ENCODE data around the gene THAP8. TPM values are rescaled to one million over a fixed set of nuclear protein-coding genes. Genes with fewer than 3 reads are reported as not detected.

THAP8 gene
- total RNA-seq, 3 donors from 2014 or later (not counting 1 experiment from before 2014, with no cell fraction given), result 1.8 to 3.2 (median 2.8) TPM

DNA sequence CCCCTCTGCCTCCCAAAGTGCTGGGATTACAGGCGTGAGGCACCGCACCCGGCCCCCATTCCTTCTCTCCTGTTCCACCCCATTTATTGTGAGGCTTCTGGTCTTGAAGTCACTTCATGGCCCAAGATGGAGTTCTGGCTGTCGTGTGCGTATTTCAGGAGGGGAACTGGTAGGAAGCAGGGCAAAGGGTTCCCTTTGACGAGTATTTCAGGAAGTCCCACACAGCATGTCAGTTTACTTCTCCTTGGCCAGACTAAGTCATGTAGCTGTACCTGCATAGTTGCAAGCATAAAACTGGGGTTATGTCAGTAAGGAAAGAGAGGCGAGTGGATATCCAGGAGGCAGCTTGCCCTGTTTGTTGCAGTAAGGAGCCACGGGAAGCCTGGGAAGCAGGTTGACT, 10.7 kb upstream of the THAP8 start:
- intact Hi-C loops (cut with micrococcal nuclease), result no loop called here
- no peaks in the 10 kb centered on the region for H3K27me3 ChIP-seq (ENCODE audit: control insufficient read depth, insufficient read depth, low read length)
- Mint-ChIP-seq H3K9me3 (no peaks in the 10 kb centered on the region), H3K27me3 (ENCODE audit: low read depth in 2 of 2) (no peaks in the 10 kb centered on the region), H3K4me3 (no peak overlapping the region), H3K27ac (no peak overlapping the region), H3K36me3 (no peaks in the 10 kb centered on the region), H3K4me1 (no peaks in the 10 kb centered on the region)
- H3K4me1 ChIP-seq (ENCODE audit: control insufficient read depth, insufficient read depth, low read length), result no peaks in the 10 kb centered on the region
- H3K4me3 ChIP-seq (ENCODE audit: low read length), result no peak overlapping the region
- no peak overlapping the region for H3K27ac ChIP-seq (ENCODE audit: low read length)
- TF ChIP-seq, protein P1, sequence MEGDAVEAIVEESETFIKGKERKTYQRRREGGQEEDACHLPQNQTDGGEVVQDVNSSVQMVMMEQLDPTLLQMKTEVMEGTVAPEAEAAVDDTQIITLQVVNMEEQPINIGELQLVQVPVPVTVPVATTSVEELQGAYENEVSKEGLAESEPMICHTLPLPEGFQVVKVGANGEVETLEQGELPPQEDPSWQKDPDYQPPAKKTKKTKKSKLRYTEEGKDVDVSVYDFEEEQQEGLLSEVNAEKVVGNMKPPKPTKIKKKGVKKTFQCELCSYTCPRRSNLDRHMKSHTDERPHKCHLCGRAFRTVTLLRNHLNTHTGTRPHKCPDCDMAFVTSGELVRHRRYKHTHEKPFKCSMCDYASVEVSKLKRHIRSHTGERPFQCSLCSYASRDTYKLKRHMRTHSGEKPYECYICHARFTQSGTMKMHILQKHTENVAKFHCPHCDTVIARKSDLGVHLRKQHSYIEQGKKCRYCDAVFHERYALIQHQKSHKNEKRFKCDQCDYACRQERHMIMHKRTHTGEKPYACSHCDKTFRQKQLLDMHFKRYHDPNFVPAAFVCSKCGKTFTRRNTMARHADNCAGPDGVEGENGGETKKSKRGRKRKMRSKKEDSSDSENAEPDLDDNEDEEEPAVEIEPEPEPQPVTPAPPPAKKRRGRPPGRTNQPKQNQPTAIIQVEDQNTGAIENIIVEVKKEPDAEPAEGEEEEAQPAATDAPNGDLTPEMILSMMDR (IDR thresholded peaks at IDR 0.05), result no peak
- no peaks in the 10 kb centered on the region for H3K36me3 ChIP-seq (ENCODE audit: control insufficient read depth, insufficient read depth, low read length)
- ATAC-seq, result no peak
- DNase-seq, result no peak
- 93% methylated on average over 8 of the region's 8 CpGs for WGBS (ENCODE audit: insufficient coverage)
- no peaks in the 10 kb centered on the region for H3K9me3 ChIP-seq (ENCODE audit: control insufficient read depth, insufficient read depth, low read length)

DNA sequence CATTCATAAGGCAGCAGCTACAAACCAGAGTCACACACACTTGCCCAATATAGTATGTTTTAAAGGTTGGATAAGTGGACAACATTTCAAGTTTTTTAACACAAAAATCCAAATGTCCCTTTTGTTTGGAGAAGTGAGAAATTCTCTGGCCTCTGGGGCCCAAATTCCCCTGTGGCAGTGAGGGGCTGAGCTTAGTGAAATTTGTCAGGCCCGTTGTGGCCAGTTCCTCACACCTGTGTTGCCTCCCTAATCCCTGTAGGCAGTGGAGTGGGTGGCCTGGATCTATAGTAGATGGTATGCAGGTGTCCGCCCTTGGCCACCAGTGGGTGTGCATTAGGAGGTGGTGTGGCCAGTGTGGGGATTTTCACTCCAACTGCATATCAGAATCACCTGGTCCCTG, 7.3 kb upstream of the THAP8 start:
- Mint-ChIP-seq H3K9me3 (no peaks in the 10 kb centered on the region), H3K4me1 (peaks cover 0 to under 1% of the 10 kb centered on the region in 2 donors), H3K4me3 (no peak overlapping the region), H3K27ac (no peak overlapping the region), H3K27me3 (ENCODE audit: low read depth in 2 of 2) (no peaks in the 10 kb centered on the region), H3K36me3 (no peaks in the 10 kb centered on the region)
- no peaks in the 10 kb centered on the region for H3K27me3 ChIP-seq (ENCODE audit: control insufficient read depth, insufficient read depth, low read length)
- H3K36me3 ChIP-seq (ENCODE audit: control insufficient read depth, insufficient read depth, low read length), result no peaks in the 10 kb centered on the region
- no peaks in the 10 kb centered on the region for H3K4me1 ChIP-seq (ENCODE audit: control insufficient read depth, insufficient read depth, low read length)
- no peak overlapping the region for H3K4me3 ChIP-seq (ENCODE audit: low read length)
- TF ChIP-seq, protein P1 (IDR thresholded peaks at IDR 0.05), result no peak
- no peaks in the 10 kb centered on the region for H3K9me3 ChIP-seq (ENCODE audit: control insufficient read depth, insufficient read depth, low read length)
- intact Hi-C loops (cut with micrococcal nuclease), result no loop called here
- DNase-seq (no peak), ATAC-seq (no peak)
- no peak overlapping the region for H3K27ac ChIP-seq (ENCODE audit: low read length)
- WGBS (ENCODE audit: insufficient coverage), result 84% methylated on average over 2 of the region's 2 CpGs

DNA sequence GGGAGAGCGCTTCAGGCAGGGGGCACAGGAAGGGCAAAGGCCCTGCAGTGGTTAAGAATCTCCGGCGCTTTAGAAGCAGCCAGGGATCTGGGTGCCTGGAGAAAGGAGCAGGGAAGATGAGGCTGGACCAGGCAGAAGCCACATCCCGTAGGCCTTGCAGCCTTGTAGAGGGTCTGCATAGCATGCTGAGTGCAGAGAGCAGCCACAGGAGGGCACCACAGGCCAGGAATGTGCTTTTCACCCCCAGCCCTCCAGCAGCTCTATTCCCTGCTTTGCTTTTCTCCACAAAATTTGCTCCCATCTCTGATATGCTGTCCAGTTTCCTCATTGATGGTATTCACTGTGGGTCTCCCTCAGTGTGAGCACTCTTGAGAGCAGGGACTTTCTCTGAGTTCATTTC, 6.3 kb upstream of the THAP8 start:
- Histone ChIP-seq H3K4me1 (ENCODE audit: control insufficient read depth, insufficient read depth, low read length) (peaks cover 2% of the 10 kb centered on the region), H3K36me3 (ENCODE audit: control insufficient read depth, insufficient read depth, low read length) (no peaks in the 10 kb centered on the region), H3K9me3 (ENCODE audit: control insufficient read depth, insufficient read depth, low read length) (no peaks in the 10 kb centered on the region), H3K27ac (ENCODE audit: low read length) (no peak overlapping the region), H3K27me3 (ENCODE audit: control insufficient read depth, insufficient read depth, low read length) (no peaks in the 10 kb centered on the region), H3K4me3 (ENCODE audit: low read length) (no peak overlapping the region)
- Mint-ChIP-seq H3K36me3 (no peaks in the 10 kb centered on the region), H3K4me1 (peaks cover 3 to 7% of the 10 kb centered on the region in 2 donors), H3K4me3 (no peak overlapping the region), H3K9me3 (no peaks in the 10 kb centered on the region), H3K27ac (no peak overlapping the region), H3K27me3 (ENCODE audit: low read depth in 2 of 2) (no peaks in the 10 kb centered on the region)
- TF ChIP-seq, protein P1 (IDR thresholded peaks at IDR 0.05), result no peak
- intact Hi-C loops (cut with micrococcal nuclease), result no loop called here
- ATAC-seq, result peak in 1 of 3 donors; percentile 46
- 94% methylated on average over 4 of the region's 4 CpGs for WGBS (ENCODE audit: insufficient coverage)
- DNase-seq, result peak in 1 of 2 donors; percentile 48

DNA sequence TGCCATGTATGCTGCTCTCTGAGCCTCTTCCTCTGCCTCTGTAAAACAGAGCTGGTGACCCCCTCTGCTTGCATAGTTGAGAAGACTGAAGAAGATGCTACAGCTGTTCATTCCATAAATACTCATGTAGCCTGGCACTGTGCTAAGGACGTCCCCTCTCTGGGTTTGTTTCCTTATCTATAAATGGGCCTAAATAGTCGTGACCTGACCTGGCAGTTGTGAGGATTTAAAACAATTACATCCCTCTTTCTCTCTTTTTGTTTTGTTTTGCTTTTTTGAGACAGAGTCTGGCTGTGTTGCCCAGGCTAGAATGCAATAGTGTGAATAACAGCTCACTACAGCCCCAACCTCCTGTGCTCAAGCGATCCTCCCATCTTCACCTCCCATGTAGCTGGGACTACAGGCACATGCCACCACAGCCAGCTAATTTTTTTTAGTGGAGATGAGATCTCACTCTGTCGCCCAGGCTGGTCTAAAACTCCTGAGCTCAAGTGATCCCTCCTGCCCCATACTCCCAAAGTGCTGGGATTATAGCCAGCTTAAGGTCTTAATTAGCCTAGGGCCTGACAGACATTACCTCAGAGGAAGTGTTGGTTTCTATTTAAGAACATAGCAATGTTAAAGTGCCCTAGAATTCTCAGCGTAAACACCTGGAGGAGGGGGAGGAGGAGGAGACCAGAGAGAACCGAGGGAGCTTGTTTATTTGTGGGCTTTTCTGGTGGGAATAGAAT, 5.3 kb upstream of the THAP8 start:
- H3K27me3 Mint-ChIP-seq (ENCODE audit: low read depth in 2 of 2), result no peaks in the 10 kb centered on the region
- intact Hi-C loops (cut with micrococcal nuclease), result no loop called here
- H3K36me3 Mint-ChIP-seq, result no peaks in the 10 kb centered on the region
- ATAC-seq, result no peak
- H3K4me3 Mint-ChIP-seq, result no peak overlapping the region
- 97% methylated on average over 4 of the region's 6 CpGs for WGBS (ENCODE audit: insufficient coverage)
- H3K27me3 ChIP-seq (ENCODE audit: control insufficient read depth, insufficient read depth, low read length), result no peaks in the 10 kb centered on the region
- peaks cover 7 to 12% of the 10 kb centered on the region in 2 donors for H3K4me1 Mint-ChIP-seq
- TF ChIP-seq, protein P1 (IDR thresholded peaks at IDR 0.05), result no peak
- H3K4me3 ChIP-seq (ENCODE audit: low read length), result no peak overlapping the region
- no peak overlapping the region for H3K27ac ChIP-seq (ENCODE audit: low read length)
- H3K4me1 ChIP-seq (ENCODE audit: control insufficient read depth, insufficient read depth, low read length), result peaks cover 9% of the 10 kb centered on the region
- no peak overlapping the region for H3K27ac Mint-ChIP-seq
- no peaks in the 10 kb centered on the region for H3K9me3 ChIP-seq (ENCODE audit: control insufficient read depth, insufficient read depth, low read length)
- H3K36me3 ChIP-seq (ENCODE audit: control insufficient read depth, insufficient read depth, low read length), result no peaks in the 10 kb centered on the region
- no peak for DNase-seq
- H3K9me3 Mint-ChIP-seq, result no peaks in the 10 kb centered on the region
